H9 (cell line): ENCODE results near the gene RCSD1. TPM values are rescaled to one million over a fixed set of nuclear protein-coding genes. Genes with fewer than 3 reads are reported as not detected.

Source experiments
- DNase-seq: peaks from one replicate; pipeline ENCODE4 v3.0.0-alpha.2; 2017
- H2AFZ ChIP-seq: one replicate; pipeline ENCODE4 v1.6.1; 2013; ENCODE audit warnings: mild to moderate bottlenecking, low read length, control low read depth, moderate library complexity
- H2AK5ac ChIP-seq: 2 replicates; pipeline ENCODE4 v1.6.1; 2013; ENCODE audit warnings: low read length, control low read depth, mixed read lengths; ENCODE audit not compliant: insufficient read length
- H2BK120ac ChIP-seq: one replicate; pipeline ENCODE4 v1.6.1; 2013; ENCODE audit warnings: low read depth, mild to moderate bottlenecking, low read length, control low read depth, inconsistent platforms; ENCODE audit not compliant: poor library complexity, severe bottlenecking
- H2BK12ac ChIP-seq: 2 replicates; pipeline ENCODE4 v1.6.1; 2013; ENCODE audit warnings: low read length, control low read depth, mixed read lengths, low read depth; ENCODE audit not compliant: insufficient read length
- H2BK15ac ChIP-seq: 2 replicates; pipeline ENCODE4 v1.6.1; 2013; ENCODE audit warnings: low read depth, low read length, control low read depth
- H2BK20ac ChIP-seq: one replicate; pipeline ENCODE4 v1.6.1; 2013; ENCODE audit warnings: low read depth, mild to moderate bottlenecking, low read length, control low read depth, inconsistent platforms; ENCODE audit not compliant: poor library complexity, severe bottlenecking
- H2BK5ac ChIP-seq: 2 replicates; pipeline ENCODE4 v1.6.1; 2013; ENCODE audit warnings: low read length, control low read depth, mixed read lengths; ENCODE audit not compliant: insufficient read length
- H3K14ac ChIP-seq: 2 replicates; pipeline ENCODE4 v1.6.1; 2013; ENCODE audit warnings: low read length, control low read depth; ENCODE audit not compliant: insufficient read depth
- H3K18ac ChIP-seq: 2 replicates; pipeline ENCODE4 v1.6.1; 2013; ENCODE audit warnings: low read depth, mild to moderate bottlenecking, mixed read lengths, low read length, control low read depth; ENCODE audit not compliant: insufficient read length
- H3K23ac ChIP-seq: 2 replicates; pipeline ENCODE4 v1.6.1; 2013; ENCODE audit warnings: low read length, control low read depth, mixed read lengths, low read depth; ENCODE audit not compliant: insufficient read length
- H3K23me2 ChIP-seq: 2 replicates; pipeline ENCODE4 v1.6.1; 2013; ENCODE audit warnings: low read depth, mild to moderate bottlenecking, mixed read lengths, low read length, control low read depth; ENCODE audit not compliant: insufficient read length, poor library complexity, severe bottlenecking
- H3K27ac ChIP-seq: 2 replicates; pipeline ENCODE4 v1.5.1; 2013; ENCODE audit warnings: low read length, control low read depth, mixed read lengths, low read depth; ENCODE audit not compliant: insufficient read length
- H3K27me3 ChIP-seq: 2 replicates; pipeline ENCODE4 v1.6.1; 2013; ENCODE audit warnings: low read length, control low read depth, inconsistent platforms; ENCODE audit not compliant: insufficient read depth
- H3K4ac ChIP-seq: 2 replicates; pipeline ENCODE4 v1.6.1; 2013; ENCODE audit warnings: low read depth, mild to moderate bottlenecking, control low read depth, inconsistent platforms, low read length, moderate library complexity
- H3K4me1 ChIP-seq: 2 replicates; pipeline ENCODE4 v1.6.1; 2013; ENCODE audit warnings: low read length, control low read depth, inconsistent platforms; ENCODE audit not compliant: insufficient read depth
- H3K4me2 ChIP-seq: 2 replicates; pipeline ENCODE4 v1.6.1; 2013; ENCODE audit warnings: low read length, control low read depth, mixed read lengths; ENCODE audit not compliant: insufficient read length, insufficient read depth
- H3K56ac ChIP-seq: 2 replicates; pipeline ENCODE4 v1.6.1; 2013; ENCODE audit warnings: low read depth, mild to moderate bottlenecking, mixed read lengths, low read length, control low read depth; ENCODE audit not compliant: insufficient read length
- H3K79me1 ChIP-seq: 2 replicates; pipeline ENCODE4 v1.6.1; 2013; ENCODE audit warnings: low read depth, mild to moderate bottlenecking, moderate library complexity, low read length, control low read depth, inconsistent platforms; ENCODE audit not compliant: insufficient read depth, poor library complexity, severe bottlenecking
- H3K79me2 ChIP-seq: 2 replicates; pipeline ENCODE4 v1.6.1; 2013; ENCODE audit warnings: low read length, control low read depth, inconsistent platforms; ENCODE audit not compliant: insufficient read depth
- H3K9ac ChIP-seq: 2 replicates; pipeline ENCODE4 v1.6.1; 2013; ENCODE audit warnings: low read length, control low read depth, mixed read lengths; ENCODE audit not compliant: insufficient read length; ENCODE audit errors: extremely low read depth
- H3K9me3 ChIP-seq: one replicate; pipeline ENCODE4 v1.6.1; 2013; ENCODE audit warnings: low read depth, low read length, inconsistent platforms; ENCODE audit not compliant: control insufficient read depth
- H3T11ph ChIP-seq: one replicate; pipeline ENCODE4 v1.6.1; 2013; ENCODE audit warnings: mild to moderate bottlenecking, low read length, control low read depth, inconsistent platforms
- H4K20me1 ChIP-seq: one replicate; pipeline ENCODE4 v1.6.1; 2013; ENCODE audit not compliant: control insufficient read depth, insufficient read length, insufficient read depth
- H4K5ac ChIP-seq: 2 replicates; pipeline ENCODE4 v1.6.1; 2013; ENCODE audit warnings: low read depth, mild to moderate bottlenecking, mixed read lengths, low read length, control low read depth; ENCODE audit not compliant: insufficient read length
- H4K8ac ChIP-seq: replicated peaks from 2 replicates; pipeline ENCODE4 v1.6.1; 2013; ENCODE audit warnings: low read length, control low read depth, mixed read lengths, low read depth; ENCODE audit not compliant: insufficient read length
- H4K91ac ChIP-seq: 2 replicates; pipeline ENCODE4 v1.6.1; 2013; ENCODE audit warnings: low read depth, mild to moderate bottlenecking, moderate library complexity, mixed read lengths, low read length, control low read depth; ENCODE audit not compliant: insufficient read length
- H3K27ac Mint-ChIP-seq, 3 experiments: 2 replicates in 2 of 3; 3 replicates in 1 of 3; pipeline ENCODE4 v1.8.0; 2020 to 2021; ENCODE audit warnings: mixed read lengths in 3 of 3, mild to moderate bottlenecking in 1 of 3, moderate library complexity in 1 of 3
- H3K27me3 Mint-ChIP-seq: 2 replicates; pipeline ENCODE4 v1.8.0; 2021; ENCODE audit warnings: low read depth, mild to moderate bottlenecking, moderate library complexity, mixed read lengths
- H3K36me3 Mint-ChIP-seq, 3 experiments: 2 replicates in 2 of 3; 3 replicates in 1 of 3; pipeline ENCODE4 v1.8.0; 2020 to 2021; ENCODE audit warnings: low read depth in 3 of 3, mixed read lengths in 3 of 3; ENCODE audit not compliant: insufficient read depth in 1 of 3
- H3K4me1 Mint-ChIP-seq, 2 experiments: 2 replicates each; pipeline ENCODE4 v1.8.0; 2020; ENCODE audit warnings: mixed read lengths in 2 of 2
- H3K4me3 Mint-ChIP-seq, 2 experiments: 2 replicates in 1 of 2; 3 replicates in 1 of 2; pipeline ENCODE4 v1.8.0; 2020 to 2021; ENCODE audit warnings: mild to moderate bottlenecking in 2 of 2, mixed read lengths in 2 of 2, moderate library complexity in 1 of 2
- H3K9me3 Mint-ChIP-seq, 2 experiments: 2 replicates in 1 of 2; 3 replicates in 1 of 2; pipeline ENCODE4 v1.8.0; 2020; ENCODE audit warnings: mild to moderate bottlenecking in 2 of 2, mixed read lengths in 2 of 2, moderate library complexity in 1 of 2
- WGBS: extraction: QIAGEN DNeasy Blood & Tissue Kit; methylation state at CpG from one replicate; pipeline ENCODE4 v1.1.7; 2013; ENCODE audit warnings: missing lambda C conversion rate, low lambda C conversion rate, mixed read lengths; ENCODE audit not compliant: insufficient read length; ENCODE audit errors: extremely low coverage; 5-methylcytosine and 5-hydroxymethylcytosine counted together
- total RNA-seq: library from RNA; stranded (reverse); gene quantifications from 2 replicates; pipeline ENCODE4 v1.2.1, GENCODE V29; 2021
- TF ChIP-seq, protein P1 (sequence below): fragments of 200-600 bp; sonication (generic); conservative IDR thresholded peaks from 3 replicates; pipeline ENCODE4 v1.8.0; 2021; ENCODE audit warnings: antibody characterized with exemption, mild to moderate bottlenecking

Gene RCSD1
- total RNA-seq, 1 experiment from 2014 or later: 0.13 TPM

DNA sequence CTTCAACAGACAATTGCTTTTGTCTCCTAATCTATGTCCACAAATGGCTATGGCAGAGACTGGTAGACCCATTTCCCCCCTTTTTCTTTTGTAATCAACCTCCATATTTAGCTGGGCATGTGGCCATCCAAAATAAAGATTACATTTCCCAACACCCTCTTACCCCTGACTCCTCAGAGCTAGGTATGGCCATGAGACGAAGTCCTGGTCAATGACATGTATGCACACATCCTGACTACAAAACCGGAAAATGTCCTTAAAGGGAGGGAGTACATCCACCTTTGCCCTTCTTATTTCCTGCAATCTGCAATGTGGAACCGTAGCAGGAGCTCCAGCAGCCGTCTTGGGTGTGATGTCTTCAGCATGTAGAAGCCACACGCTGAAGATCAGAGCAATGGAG lies 36.2 kb upstream of the RCSD1 start:
- Mint-ChIP-seq H3K4me3 (no peak overlapping the region), H3K27me3 (peaks cover 5% of the 10 kb centered on the region), H3K36me3 (peaks cover 0 to 5% (median 2%) of the 10 kb centered on the region in 3 experiments; a peak in 4 of 7 replicates), H3K4me1 (0 out of 4 replicates have a peak, but pooled peaks cover 0 to 3% of the 10 kb centered on the region in 2 experiments), H3K9me3 (peaks cover 7 to 14% of the 10 kb centered on the region in 2 experiments; a peak in 4 of 5 replicates), H3K27ac (no peak overlapping the region)
- H4K20me1 ChIP-seq: no peaks in the 10 kb centered on the region
- no peaks in the 10 kb centered on the region for H3K79me2 ChIP-seq
- no peak overlapping the region for H2BK12ac ChIP-seq
- H3K9me3 ChIP-seq: no peaks in the 10 kb centered on the region
- H3K79me1 ChIP-seq: no peaks in the 10 kb centered on the region
- H3K14ac ChIP-seq: no peak overlapping the region
- no peak overlapping the region for H3T11ph ChIP-seq
- no peak overlapping the region for H3K4me2 ChIP-seq
- H2BK5ac ChIP-seq: no peak overlapping the region
- H3K4me1 ChIP-seq: no peaks in the 10 kb centered on the region
- TF ChIP-seq, protein P1, sequence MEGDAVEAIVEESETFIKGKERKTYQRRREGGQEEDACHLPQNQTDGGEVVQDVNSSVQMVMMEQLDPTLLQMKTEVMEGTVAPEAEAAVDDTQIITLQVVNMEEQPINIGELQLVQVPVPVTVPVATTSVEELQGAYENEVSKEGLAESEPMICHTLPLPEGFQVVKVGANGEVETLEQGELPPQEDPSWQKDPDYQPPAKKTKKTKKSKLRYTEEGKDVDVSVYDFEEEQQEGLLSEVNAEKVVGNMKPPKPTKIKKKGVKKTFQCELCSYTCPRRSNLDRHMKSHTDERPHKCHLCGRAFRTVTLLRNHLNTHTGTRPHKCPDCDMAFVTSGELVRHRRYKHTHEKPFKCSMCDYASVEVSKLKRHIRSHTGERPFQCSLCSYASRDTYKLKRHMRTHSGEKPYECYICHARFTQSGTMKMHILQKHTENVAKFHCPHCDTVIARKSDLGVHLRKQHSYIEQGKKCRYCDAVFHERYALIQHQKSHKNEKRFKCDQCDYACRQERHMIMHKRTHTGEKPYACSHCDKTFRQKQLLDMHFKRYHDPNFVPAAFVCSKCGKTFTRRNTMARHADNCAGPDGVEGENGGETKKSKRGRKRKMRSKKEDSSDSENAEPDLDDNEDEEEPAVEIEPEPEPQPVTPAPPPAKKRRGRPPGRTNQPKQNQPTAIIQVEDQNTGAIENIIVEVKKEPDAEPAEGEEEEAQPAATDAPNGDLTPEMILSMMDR: no peak
- no peak overlapping the region for H3K4ac ChIP-seq
- no peak overlapping the region for H3K9ac ChIP-seq
- H4K5ac ChIP-seq: no peak overlapping the region
- no peak overlapping the region for H2AK5ac ChIP-seq
- WGBS: no CpG with 5 or more reads among the region's 5 CpGs
- H4K8ac ChIP-seq: no peak overlapping the region
- no peak overlapping the region for H3K23ac ChIP-seq
- no peak overlapping the region for H3K56ac ChIP-seq
- DNase-seq: no peak
- no peak overlapping the region for H3K27ac ChIP-seq
- no peak overlapping the region for H4K91ac ChIP-seq
- no peaks in the 10 kb centered on the region for H3K23me2 ChIP-seq
- H2BK20ac ChIP-seq: no peak overlapping the region
- H3K27me3 ChIP-seq: no peaks in the 10 kb centered on the region
- H3K18ac ChIP-seq: no peak overlapping the region
- no peak overlapping the region for H2BK15ac ChIP-seq
- H2AFZ ChIP-seq: no peak overlapping the region
- H2BK120ac ChIP-seq: no peak overlapping the region
